Measurements from ENCODE around the gene OR2AJ1. TPM values are rescaled to one million over a fixed set of nuclear protein-coding genes. Genes with fewer than 3 reads are reported as not detected.

Gene OR2AJ1
- total and polyA plus RNA-seq, 4 donors, result not detected

Other genes starting within 250 kb of the OR2AJ1 start
- gene OR13G1, start 245.2 kb upstream of the OR2AJ1 start, total RNA-seq, result not detected
- gene OR13G1, start 245.2 kb upstream of the OR2AJ1 start, polyA plus RNA-seq, result not detected
- not detected for gene OR6F1, start 208.2 kb upstream of the OR2AJ1 start, total RNA-seq
- gene OR6F1, start 208.2 kb upstream of the OR2AJ1 start, polyA plus RNA-seq, result not detected
- gene OR14K1, start 186.3 kb upstream of the OR2AJ1 start, total RNA-seq, result under 1 TPM; 0.42 to 0.62 TPM
- gene OR14K1, start 186.3 kb upstream of the OR2AJ1 start, polyA plus RNA-seq, result not detected
- not detected for gene OR14A2, start 176.7 kb upstream of the OR2AJ1 start, total RNA-seq
- not detected for gene OR14A2, start 176.7 kb upstream of the OR2AJ1 start, polyA plus RNA-seq
- not detected for gene OR1C1, start 164.3 kb upstream of the OR2AJ1 start, total RNA-seq
- not detected for gene OR1C1, start 164.3 kb upstream of the OR2AJ1 start, polyA plus RNA-seq
- not detected for gene OR14A16, start 100.8 kb upstream of the OR2AJ1 start, total RNA-seq
- gene OR14A16, start 100.8 kb upstream of the OR2AJ1 start, polyA plus RNA-seq, result not detected
- not detected for gene OR11L1, start 83.0 kb upstream of the OR2AJ1 start, total RNA-seq
- gene OR11L1, start 83.0 kb upstream of the OR2AJ1 start, polyA plus RNA-seq, result not detected
- 1 to 10 TPM; 1.3 to 3.2 TPM for gene TRIM58, start 67.7 kb upstream of the OR2AJ1 start, total RNA-seq
- gene TRIM58, start 67.7 kb upstream of the OR2AJ1 start, polyA plus RNA-seq, result under 1 TPM in 1 of 2 donors, not detected in 1; 0.38 TPM
- gene OR2W3, start 29.3 kb upstream of the OR2AJ1 start, total RNA-seq, result under 1 TPM; 0.39 to 0.42 TPM
- not detected for gene OR2W3, start 29.3 kb upstream of the OR2AJ1 start, polyA plus RNA-seq
- not detected for gene OR2T8, start 4.6 kb upstream of the OR2AJ1 start, total RNA-seq
- gene OR2T8, start 4.6 kb upstream of the OR2AJ1 start, polyA plus RNA-seq, result not detected
- gene OR2L8, start 24.0 kb downstream of the OR2AJ1 start, total RNA-seq, result under 1 TPM in 1 of 2 donors, not detected in 1; 0.69 TPM
- gene OR2L8, start 24.0 kb downstream of the OR2AJ1 start, polyA plus RNA-seq, result not detected
- gene OR2AK2, start 40.3 kb downstream of the OR2AJ1 start, total RNA-seq, result not detected
- gene OR2AK2, start 40.3 kb downstream of the OR2AJ1 start, polyA plus RNA-seq, result not detected
- under 1 TPM in 1 of 2 donors, not detected in 1; 0.24 TPM for gene OR2L5, start 88.8 kb downstream of the OR2AJ1 start, total RNA-seq
- not detected for gene OR2L5, start 88.8 kb downstream of the OR2AJ1 start, polyA plus RNA-seq
- under 1 TPM; 0.13 to 0.51 TPM for gene OR2L2, start 105.2 kb downstream of the OR2AJ1 start, total RNA-seq
- under 1 TPM in 1 of 2 donors, not detected in 1; 0.05 TPM for gene OR2L2, start 105.2 kb downstream of the OR2AJ1 start, polyA plus RNA-seq
- under 1 TPM in 1 of 2 donors, not detected in 1; 0.21 TPM for gene OR2L3, start 121.9 kb downstream of the OR2AJ1 start, total RNA-seq
- not detected for gene OR2L3, start 121.9 kb downstream of the OR2AJ1 start, polyA plus RNA-seq
- not detected for gene OR2L13, start 170.3 kb downstream of the OR2AJ1 start, total RNA-seq
- gene OR2L13, start 170.3 kb downstream of the OR2AJ1 start, polyA plus RNA-seq, result not detected
- not detected for gene OR2M5, start 220.3 kb downstream of the OR2AJ1 start, total RNA-seq
- gene OR2M5, start 220.3 kb downstream of the OR2AJ1 start, polyA plus RNA-seq, result not detected
- not detected for gene OR2M2, start 249.9 kb downstream of the OR2AJ1 start, total RNA-seq
- gene OR2M2, start 249.9 kb downstream of the OR2AJ1 start, polyA plus RNA-seq, result not detected

Data from aorta (tissue), 4 donors.